ENCODE data around the gene S100A16. TPM values are rescaled to one million over a fixed set of nuclear protein-coding genes. Genes with fewer than 3 reads are reported as not detected.
A peak's percentile ranks its signal among the peaks of the same experiment; 100 is the strongest.

Gene S100A16
- total RNA-seq, 3 donors from 2014 or later (not counting 1 experiment from before 2014, with no cell fraction given), result not detected

DNA sequence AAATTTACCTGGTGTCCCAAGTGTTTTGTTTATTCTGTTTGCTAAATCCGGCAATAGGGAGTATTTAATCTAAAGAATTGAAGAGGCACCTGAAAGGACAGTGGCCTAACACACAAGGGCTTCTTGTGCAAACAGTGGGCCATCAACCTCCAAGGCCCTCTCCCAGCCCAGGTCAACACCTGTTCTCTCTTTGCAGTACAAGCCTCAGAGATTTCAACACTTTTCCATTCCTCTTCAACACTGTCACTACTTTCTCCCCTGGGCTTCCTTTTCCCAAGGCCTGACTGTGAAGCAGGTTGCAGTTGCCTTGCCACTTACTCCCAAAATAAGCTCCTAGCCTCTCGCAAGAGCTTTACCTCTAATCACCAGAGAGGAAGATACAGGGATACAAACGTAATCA, 42.4 kb upstream of the S100A16 start:
- H3K9me3 ChIP-seq (ENCODE audit: control insufficient read depth, insufficient read depth, low read length), result no peaks in the 10 kb centered on the region
- no peak overlapping the region for H3K27ac ChIP-seq (ENCODE audit: low read length)
- no peak overlapping the region for H3K4me3 ChIP-seq (ENCODE audit: low read length)
- H3K4me1 ChIP-seq (ENCODE audit: control insufficient read depth, insufficient read depth, low read length), result peaks cover 18% of the 10 kb centered on the region
- H3K27me3 ChIP-seq (ENCODE audit: control insufficient read depth, insufficient read depth, low read length), result no peaks in the 10 kb centered on the region
- Mint-ChIP-seq H3K27ac (no peak overlapping the region), H3K27me3 (ENCODE audit: low read depth in 2 of 2) (no peaks in the 10 kb centered on the region), H3K4me3 (no peak overlapping the region), H3K9me3 (no peaks in the 10 kb centered on the region), H3K4me1 (peaks cover 7 to 13% of the 10 kb centered on the region in 2 donors), H3K36me3 (no peaks in the 10 kb centered on the region)
- 94% methylated on average over 2 of the region's 3 CpGs for WGBS (ENCODE audit: insufficient coverage)
- H3K36me3 ChIP-seq (ENCODE audit: control insufficient read depth, insufficient read depth, low read length), result no peaks in the 10 kb centered on the region
- ATAC-seq, result no peak
- intact Hi-C loops (cut with micrococcal nuclease), result no loop called here
- no peak for DNase-seq
- TF ChIP-seq, protein P1, sequence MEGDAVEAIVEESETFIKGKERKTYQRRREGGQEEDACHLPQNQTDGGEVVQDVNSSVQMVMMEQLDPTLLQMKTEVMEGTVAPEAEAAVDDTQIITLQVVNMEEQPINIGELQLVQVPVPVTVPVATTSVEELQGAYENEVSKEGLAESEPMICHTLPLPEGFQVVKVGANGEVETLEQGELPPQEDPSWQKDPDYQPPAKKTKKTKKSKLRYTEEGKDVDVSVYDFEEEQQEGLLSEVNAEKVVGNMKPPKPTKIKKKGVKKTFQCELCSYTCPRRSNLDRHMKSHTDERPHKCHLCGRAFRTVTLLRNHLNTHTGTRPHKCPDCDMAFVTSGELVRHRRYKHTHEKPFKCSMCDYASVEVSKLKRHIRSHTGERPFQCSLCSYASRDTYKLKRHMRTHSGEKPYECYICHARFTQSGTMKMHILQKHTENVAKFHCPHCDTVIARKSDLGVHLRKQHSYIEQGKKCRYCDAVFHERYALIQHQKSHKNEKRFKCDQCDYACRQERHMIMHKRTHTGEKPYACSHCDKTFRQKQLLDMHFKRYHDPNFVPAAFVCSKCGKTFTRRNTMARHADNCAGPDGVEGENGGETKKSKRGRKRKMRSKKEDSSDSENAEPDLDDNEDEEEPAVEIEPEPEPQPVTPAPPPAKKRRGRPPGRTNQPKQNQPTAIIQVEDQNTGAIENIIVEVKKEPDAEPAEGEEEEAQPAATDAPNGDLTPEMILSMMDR (IDR thresholded peaks at IDR 0.05), result no peak

DNA sequence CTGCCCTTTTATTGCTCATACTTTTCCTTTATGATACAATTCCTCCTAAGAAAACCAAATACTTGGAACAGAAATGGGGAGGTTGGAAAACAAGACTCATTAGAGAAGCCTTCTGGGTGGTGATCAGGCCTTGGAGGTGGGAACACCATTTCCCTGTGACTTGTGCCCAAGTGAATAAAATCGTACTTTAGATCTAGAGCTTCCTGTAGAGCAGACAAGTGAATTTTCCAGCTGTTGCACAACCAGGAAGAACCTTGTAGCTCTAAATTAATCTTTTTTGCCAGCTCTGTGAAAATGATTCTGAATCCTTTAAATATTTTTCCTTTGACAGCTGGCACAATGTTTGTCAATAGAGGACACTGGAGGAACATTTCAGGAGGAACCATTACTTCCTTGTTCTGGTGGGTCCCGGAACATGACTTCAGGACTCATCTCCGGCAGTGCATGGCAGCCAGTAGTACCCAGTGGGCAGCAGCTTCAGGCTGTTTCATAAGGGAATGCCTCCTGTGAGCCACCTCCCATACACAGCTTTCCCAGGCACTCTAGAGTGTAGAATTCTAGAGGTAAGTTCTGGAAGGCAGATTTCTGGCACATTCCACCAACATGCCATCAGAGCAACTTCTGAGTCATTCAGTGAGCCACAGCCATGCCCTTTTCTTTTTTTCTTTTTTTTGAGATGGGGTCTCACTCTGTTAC, 40.0 kb upstream of the S100A16 start:
- Histone ChIP-seq H3K9me3 (ENCODE audit: control insufficient read depth, insufficient read depth, low read length) (no peaks in the 10 kb centered on the region), H3K4me3 (ENCODE audit: low read length) (no peak overlapping the region), H3K27ac (ENCODE audit: low read length) (no peak overlapping the region), H3K4me1 (ENCODE audit: control insufficient read depth, insufficient read depth, low read length) (peaks cover 2% of the 10 kb centered on the region), H3K27me3 (ENCODE audit: control insufficient read depth, insufficient read depth, low read length) (no peaks in the 10 kb centered on the region), H3K36me3 (ENCODE audit: control insufficient read depth, insufficient read depth, low read length) (no peaks in the 10 kb centered on the region)
- Mint-ChIP-seq H3K27me3 (ENCODE audit: low read depth in 2 of 2) (no peaks in the 10 kb centered on the region), H3K4me1 (peaks cover under 1 to 11% of the 10 kb centered on the region in 2 donors), H3K27ac (no peak overlapping the region), H3K36me3 (no peaks in the 10 kb centered on the region), H3K4me3 (no peak overlapping the region), H3K9me3 (no peaks in the 10 kb centered on the region)
- TF ChIP-seq, protein P1 (IDR thresholded peaks at IDR 0.05), result no peak
- intact Hi-C loops (cut with micrococcal nuclease), result no loop called here
- DNase-seq (no peak), ATAC-seq (no peak)
- 68% methylated on average over 3 of the region's 3 CpGs for WGBS (ENCODE audit: insufficient coverage)

DNA sequence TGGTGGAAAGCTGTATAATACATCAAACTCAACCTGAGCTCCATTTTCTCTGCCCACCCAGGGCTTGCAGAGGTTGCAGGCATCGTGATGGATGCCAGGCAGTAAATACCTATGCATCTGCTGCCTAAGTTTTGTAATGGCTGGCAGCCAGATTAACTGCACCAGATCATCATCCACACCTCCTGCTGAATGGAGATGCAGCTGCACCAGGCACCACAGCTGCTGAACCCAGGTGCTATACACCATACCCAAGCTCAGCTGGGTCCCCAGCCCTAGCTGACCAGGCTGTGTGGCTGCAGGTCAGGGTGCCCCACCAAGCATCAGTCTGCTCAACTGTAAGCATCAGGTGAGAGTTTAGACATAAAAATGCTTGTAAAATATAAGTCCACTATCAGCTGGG, 38.8 kb upstream of the S100A16 start:
- Mint-ChIP-seq H3K36me3 (no peaks in the 10 kb centered on the region), H3K9me3 (no peaks in the 10 kb centered on the region), H3K27me3 (ENCODE audit: low read depth in 2 of 2) (no peaks in the 10 kb centered on the region), H3K4me3 (no peak overlapping the region), H3K27ac (no peak overlapping the region), H3K4me1 (peaks cover 12 to 23% of the 10 kb centered on the region in 2 donors)
- no peaks in the 10 kb centered on the region for H3K27me3 ChIP-seq (ENCODE audit: control insufficient read depth, insufficient read depth, low read length)
- intact Hi-C loops (cut with micrococcal nuclease), result no loop called here
- ATAC-seq (no peak), DNase-seq (no peak)
- H3K27ac ChIP-seq (ENCODE audit: low read length), result no peak overlapping the region
- peaks cover 8% of the 10 kb centered on the region for H3K4me1 ChIP-seq (ENCODE audit: control insufficient read depth, insufficient read depth, low read length)
- no peaks in the 10 kb centered on the region for H3K9me3 ChIP-seq (ENCODE audit: control insufficient read depth, insufficient read depth, low read length)
- no peak overlapping the region for H3K4me3 ChIP-seq (ENCODE audit: low read length)
- TF ChIP-seq, protein P1 (IDR thresholded peaks at IDR 0.05), result no peak
- WGBS (ENCODE audit: insufficient coverage), result 89% methylated on average over 1 of the region's 1 CpG
- no peaks in the 10 kb centered on the region for H3K36me3 ChIP-seq (ENCODE audit: control insufficient read depth, insufficient read depth, low read length)

DNA sequence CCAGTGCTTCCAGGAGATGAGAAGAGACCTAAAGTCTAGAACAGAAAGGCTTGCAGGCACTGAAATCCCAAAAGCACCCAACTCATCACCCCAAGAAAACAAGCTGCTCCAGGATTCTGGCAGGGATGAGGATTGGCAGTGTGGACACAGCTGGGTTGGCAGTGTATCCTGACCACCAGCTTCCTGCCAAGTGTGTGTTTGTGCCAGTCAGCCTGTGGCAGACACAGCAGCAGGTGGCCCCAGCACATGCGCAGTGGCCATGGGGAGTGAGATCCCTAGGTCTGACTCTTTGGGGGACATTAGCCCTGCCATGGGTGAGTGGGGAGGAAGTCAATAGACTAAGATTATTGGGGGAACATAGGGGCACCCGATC, 36.9 kb upstream of the S100A16 start:
- TF ChIP-seq, protein P1 (IDR thresholded peaks at IDR 0.05), result no peak
- Histone ChIP-seq H3K4me1 (ENCODE audit: control insufficient read depth, insufficient read depth, low read length) (peaks cover 15% of the 10 kb centered on the region), H3K27ac (ENCODE audit: low read length) (no peak overlapping the region), H3K4me3 (ENCODE audit: low read length) (no peak overlapping the region), H3K27me3 (ENCODE audit: control insufficient read depth, insufficient read depth, low read length) (no peaks in the 10 kb centered on the region), H3K36me3 (ENCODE audit: control insufficient read depth, insufficient read depth, low read length) (peaks cover 15% of the 10 kb centered on the region), H3K9me3 (ENCODE audit: control insufficient read depth, insufficient read depth, low read length) (no peaks in the 10 kb centered on the region)
- no peak for ATAC-seq
- peak overlapping the region; percentile 31 to 75 for H3K27ac Mint-ChIP-seq
- no peak overlapping the region for H3K4me3 Mint-ChIP-seq
- peaks cover 28 to 38% of the 10 kb centered on the region in 2 donors for H3K4me1 Mint-ChIP-seq
- peak in 1 of 2 donors; percentile 35 for DNase-seq
- WGBS (ENCODE audit: insufficient coverage), result 84% methylated on average over 2 of the region's 2 CpGs
- no peaks in the 10 kb centered on the region for H3K9me3 Mint-ChIP-seq
- H3K27me3 Mint-ChIP-seq (ENCODE audit: low read depth in 2 of 2), result no peaks in the 10 kb centered on the region
- intact Hi-C loops (cut with micrococcal nuclease), result no loop called here
- H3K36me3 Mint-ChIP-seq, result peaks cover 16% of the 10 kb centered on the region

Data from natural killer cell (primary cell).